Measurements from ENCODE around the gene PPAN. TPM values are rescaled to one million over a fixed set of nuclear protein-coding genes. Genes with fewer than 3 reads are reported as not detected.

PPAN gene
- polyA plus RNA-seq, 3 donors: 7.2 to 26.2 (median 7.6) TPM

DNA sequence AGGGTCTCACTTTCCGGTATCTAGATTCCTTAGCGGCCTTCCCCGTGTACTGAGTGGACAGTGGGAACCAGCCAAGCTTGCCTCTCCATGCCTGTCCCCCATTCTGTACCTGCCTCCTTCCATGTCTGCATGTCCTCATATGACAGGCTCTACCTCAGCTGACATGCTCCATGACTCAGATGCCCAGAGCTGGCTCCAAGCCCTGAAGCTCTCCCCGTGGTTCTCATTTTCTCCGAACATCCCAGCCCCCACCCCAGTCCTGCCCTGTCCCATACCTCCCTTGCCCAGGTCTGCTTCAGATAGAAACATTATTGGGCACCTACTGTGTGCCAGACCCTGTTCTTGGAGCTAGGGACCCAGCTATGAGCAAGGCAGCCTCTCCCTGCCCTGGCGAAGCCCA lies 37.1 kb upstream of the PPAN start:
- no peak for DNase-seq
- TF ChIP-seq CTCF (IDR thresholded peaks at IDR 0.05): no peak
- H3K27ac Mint-ChIP-seq: no peak overlapping the region

GRCh38 chr19:10070730-10071446 lies 35.3 kb upstream of the PPAN start:
- H3K27ac Mint-ChIP-seq: no peak overlapping the region

More for the DNA sequence above, 37.1 kb upstream of the PPAN start:
- no peaks in the 10 kb centered on the region for H3K36me3 ChIP-seq (replicated peaks in 1 of 2; ENCODE audit: control insufficient read depth in 1 of 2, insufficient read depth in 2 of 2, low read length in 2 of 2)
- Mint-ChIP-seq H3K4me1 (no peaks in the 10 kb centered on the region), H3K36me3 (no peaks in the 10 kb centered on the region), H3K27me3 (ENCODE audit: low read depth in 3 of 3) (peaks cover 6 to 16% (median 11%) of the 10 kb centered on the region in 3 donors), H3K9me3 (peaks cover 7 to 26% (median 13%) of the 10 kb centered on the region in 7 donors), H3K4me3 (no peak overlapping the region)
- WGBS (ENCODE audit: insufficient coverage): 94% methylated on average over 5 of the region's 6 CpGs
- H3K79me2 ChIP-seq (ENCODE audit: insufficient read depth, low read length): no peaks in the 10 kb centered on the region
- no peaks in the 10 kb centered on the region for H3K4me1 ChIP-seq (ENCODE audit: control insufficient read depth in 1 of 2, insufficient read depth in 2 of 2, low read length in 2 of 2)
- H2AFZ ChIP-seq (ENCODE audit: insufficient read depth, low read depth, low read length, poor library complexity, severe bottlenecking): no peak overlapping the region
- peaks cover 10 to 13% of the 10 kb centered on the region in 2 donors for H3K9me3 ChIP-seq (replicated peaks in 1 of 2; ENCODE audit: control insufficient read depth in 1 of 2, insufficient read depth in 1 of 2, low read length in 2 of 2)
- no peaks in the 10 kb centered on the region for H4K20me1 ChIP-seq (ENCODE audit: insufficient read depth, low read length)
- H3K27ac ChIP-seq (ENCODE audit: low read depth in 1 of 2, low read length in 2 of 2): no peak overlapping the region
- no peak overlapping the region for H3K4me3 ChIP-seq (replicated peaks in 1 of 3; ENCODE audit: low read depth in 2 of 3, low read length in 3 of 3)
- H3K4me2 ChIP-seq (replicated peaks; ENCODE audit: extremely low read depth, low read length, poor library complexity, severe bottlenecking): no peak overlapping the region
- intact Hi-C loops (cut with micrococcal nuclease): no loop called here
- no peak overlapping the region for H3K9ac ChIP-seq (ENCODE audit: insufficient read depth, low read length, poor library complexity, severe bottlenecking)
- no peaks in the 10 kb centered on the region for H3K27me3 ChIP-seq (ENCODE audit: control insufficient read depth in 2 of 2, insufficient read depth in 2 of 2, low read length in 2 of 2)

More at GRCh38 chr19:10070730-10071446, 35.3 kb upstream of the PPAN start:
- intact Hi-C loops (cut with micrococcal nuclease): no loop called here
- no peaks in the 10 kb centered on the region for H3K4me1 Mint-ChIP-seq
- peaks cover 6 to 17% (median 15%) of the 10 kb centered on the region in 3 donors for H3K27me3 Mint-ChIP-seq (ENCODE audit: low read depth in 3 of 3)
- WGBS (ENCODE audit: insufficient coverage): 76% methylated on average over 22 of the region's 22 CpGs
- Histone ChIP-seq H3K9ac (ENCODE audit: insufficient read depth, low read length, poor library complexity, severe bottlenecking) (no peak overlapping the region), H3K27me3 (ENCODE audit: control insufficient read depth in 2 of 2, insufficient read depth in 2 of 2, low read length in 2 of 2) (no peaks in the 10 kb centered on the region), H3K4me1 (ENCODE audit: control insufficient read depth in 1 of 2, insufficient read depth in 2 of 2, low read length in 2 of 2) (no peaks in the 10 kb centered on the region), H2AFZ (ENCODE audit: insufficient read depth, low read depth, low read length, poor library complexity, severe bottlenecking) (no peak overlapping the region), H3K4me2 (replicated peaks; ENCODE audit: extremely low read depth, low read length, poor library complexity, severe bottlenecking) (no peak overlapping the region), H3K79me2 (ENCODE audit: insufficient read depth, low read length) (no peaks in the 10 kb centered on the region), H3K9me3 (replicated peaks in 1 of 2; ENCODE audit: control insufficient read depth in 1 of 2, insufficient read depth in 1 of 2, low read length in 2 of 2) (peaks cover 14 to 17% of the 10 kb centered on the region in 2 donors), H4K20me1 (ENCODE audit: insufficient read depth, low read length) (no peaks in the 10 kb centered on the region), H3K36me3 (replicated peaks in 1 of 2; ENCODE audit: control insufficient read depth in 1 of 2, insufficient read depth in 2 of 2, low read length in 2 of 2) (no peaks in the 10 kb centered on the region), H3K4me3 (replicated peaks in 1 of 3; ENCODE audit: low read depth in 2 of 3, low read length in 3 of 3) (no peak overlapping the region), H3K27ac (ENCODE audit: low read depth in 1 of 2, low read length in 2 of 2) (no peak overlapping the region)
- no peak for TF ChIP-seq CTCF (IDR thresholded peaks at IDR 0.05)
- no peaks in the 10 kb centered on the region for H3K36me3 Mint-ChIP-seq
- no peak overlapping the region for H3K4me3 Mint-ChIP-seq
- no peak for DNase-seq
- H3K9me3 Mint-ChIP-seq: peaks cover 8 to 29% (median 19%) of the 10 kb centered on the region in 7 donors
